WTC11 (cell line): ENCODE data around the gene DCHS2.

ENCODE experiments used
- ZNF317 ChIP-seq: sonication (generic); formaldehyde crosslinking; IDR thresholded peaks from 2 replicates; pipeline ENCODE4 v1.8.1; 2023; ENCODE audit warnings: low read depth, mild to moderate bottlenecking, moderate library complexity, missing genetic modification reagents, borderline replicate concordance
- TF ChIP-seq, protein P1 (sequence below): fragments of 200-600 bp; IDR thresholded peaks from 2 replicates; pipeline ENCODE4 v1.8.0; 2022; ENCODE audit warnings: antibody characterized with exemption
- TF ChIP-seq, protein P2 (sequence below): sonication (generic); formaldehyde crosslinking; IDR thresholded peaks from 2 replicates; pipeline ENCODE4 v1.8.0; 2022; ENCODE audit warnings: mild to moderate bottlenecking, missing genetic modification reagents
- TF ChIP-seq, protein P3 (sequence below): sonication (generic); formaldehyde crosslinking; conservative IDR thresholded peaks from 2 replicates; pipeline ENCODE4 v1.8.1; 2022; ENCODE audit warnings: mild to moderate bottlenecking, missing genetic modification reagents

DNA sequence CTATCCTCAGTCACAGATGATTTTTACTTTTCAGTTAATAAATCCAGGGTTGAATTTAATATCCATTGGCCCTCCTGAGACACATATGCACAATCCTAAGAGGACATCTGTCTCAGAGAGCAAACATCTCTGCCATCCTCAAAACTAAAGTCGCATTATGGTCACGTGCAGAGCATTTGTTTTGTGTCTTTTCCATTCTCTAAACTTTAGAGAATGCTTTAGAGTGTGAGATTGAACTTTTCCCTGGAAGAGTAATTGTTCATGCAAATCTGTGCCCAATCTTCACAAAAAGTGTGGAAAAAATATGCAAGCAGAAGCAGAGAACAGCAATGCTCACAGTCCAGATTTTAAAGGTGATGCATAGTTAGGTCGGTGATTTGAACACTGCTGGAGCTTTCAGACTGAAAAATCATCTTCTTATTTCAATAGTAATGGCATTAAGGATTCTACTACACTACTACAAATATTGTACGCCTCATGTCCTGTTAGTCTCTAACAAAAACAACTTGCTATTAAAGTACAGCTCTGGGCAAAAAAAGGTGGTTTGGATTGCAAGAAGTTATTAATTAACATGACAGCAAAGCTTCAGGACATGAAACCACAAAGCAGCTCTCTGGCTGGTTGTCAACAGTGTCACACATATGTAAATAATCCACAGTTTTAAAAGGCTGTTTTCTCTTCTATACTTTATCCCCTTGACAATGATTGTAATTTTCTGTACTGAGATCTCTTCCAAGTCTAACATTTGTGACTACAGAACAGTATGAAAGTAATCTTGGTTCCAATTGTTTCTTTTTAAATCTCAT, 19.9 kb downstream of the DCHS2 start:
- TF ChIP-seq, protein P1, sequence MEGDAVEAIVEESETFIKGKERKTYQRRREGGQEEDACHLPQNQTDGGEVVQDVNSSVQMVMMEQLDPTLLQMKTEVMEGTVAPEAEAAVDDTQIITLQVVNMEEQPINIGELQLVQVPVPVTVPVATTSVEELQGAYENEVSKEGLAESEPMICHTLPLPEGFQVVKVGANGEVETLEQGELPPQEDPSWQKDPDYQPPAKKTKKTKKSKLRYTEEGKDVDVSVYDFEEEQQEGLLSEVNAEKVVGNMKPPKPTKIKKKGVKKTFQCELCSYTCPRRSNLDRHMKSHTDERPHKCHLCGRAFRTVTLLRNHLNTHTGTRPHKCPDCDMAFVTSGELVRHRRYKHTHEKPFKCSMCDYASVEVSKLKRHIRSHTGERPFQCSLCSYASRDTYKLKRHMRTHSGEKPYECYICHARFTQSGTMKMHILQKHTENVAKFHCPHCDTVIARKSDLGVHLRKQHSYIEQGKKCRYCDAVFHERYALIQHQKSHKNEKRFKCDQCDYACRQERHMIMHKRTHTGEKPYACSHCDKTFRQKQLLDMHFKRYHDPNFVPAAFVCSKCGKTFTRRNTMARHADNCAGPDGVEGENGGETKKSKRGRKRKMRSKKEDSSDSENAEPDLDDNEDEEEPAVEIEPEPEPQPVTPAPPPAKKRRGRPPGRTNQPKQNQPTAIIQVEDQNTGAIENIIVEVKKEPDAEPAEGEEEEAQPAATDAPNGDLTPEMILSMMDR, result no peak
- TF ChIP-seq, protein P2, sequence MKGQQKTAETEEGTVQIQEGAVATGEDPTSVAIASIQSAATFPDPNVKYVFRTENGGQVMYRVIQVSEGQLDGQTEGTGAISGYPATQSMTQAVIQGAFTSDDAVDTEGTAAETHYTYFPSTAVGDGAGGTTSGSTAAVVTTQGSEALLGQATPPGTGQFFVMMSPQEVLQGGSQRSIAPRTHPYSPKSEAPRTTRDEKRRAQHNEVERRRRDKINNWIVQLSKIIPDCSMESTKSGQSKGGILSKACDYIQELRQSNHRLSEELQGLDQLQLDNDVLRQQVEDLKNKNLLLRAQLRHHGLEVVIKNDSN (CRISPR knock-in tag), result no peak
- no peak for TF ChIP-seq ZNF317 (CRISPR knock-in tag)
- TF ChIP-seq, protein P3, sequence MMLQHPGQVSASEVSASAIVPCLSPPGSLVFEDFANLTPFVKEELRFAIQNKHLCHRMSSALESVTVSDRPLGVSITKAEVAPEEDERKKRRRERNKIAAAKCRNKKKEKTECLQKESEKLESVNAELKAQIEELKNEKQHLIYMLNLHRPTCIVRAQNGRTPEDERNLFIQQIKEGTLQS (CRISPR knock-in tag), result no peak
